GM19324 (cell line): ENCODE data around the gene DLX4.

Experiments
- ATAC-seq: cut with Tn5 transposase; IDR thresholded peaks from one replicate; pipeline ENCODE4 v1.9.1; 2021; ENCODE audit warnings: mild to moderate bottlenecking, moderate library complexity; ENCODE audit not compliant: unreplicated experiment, low FRiP score

DLX4 gene

DNA sequence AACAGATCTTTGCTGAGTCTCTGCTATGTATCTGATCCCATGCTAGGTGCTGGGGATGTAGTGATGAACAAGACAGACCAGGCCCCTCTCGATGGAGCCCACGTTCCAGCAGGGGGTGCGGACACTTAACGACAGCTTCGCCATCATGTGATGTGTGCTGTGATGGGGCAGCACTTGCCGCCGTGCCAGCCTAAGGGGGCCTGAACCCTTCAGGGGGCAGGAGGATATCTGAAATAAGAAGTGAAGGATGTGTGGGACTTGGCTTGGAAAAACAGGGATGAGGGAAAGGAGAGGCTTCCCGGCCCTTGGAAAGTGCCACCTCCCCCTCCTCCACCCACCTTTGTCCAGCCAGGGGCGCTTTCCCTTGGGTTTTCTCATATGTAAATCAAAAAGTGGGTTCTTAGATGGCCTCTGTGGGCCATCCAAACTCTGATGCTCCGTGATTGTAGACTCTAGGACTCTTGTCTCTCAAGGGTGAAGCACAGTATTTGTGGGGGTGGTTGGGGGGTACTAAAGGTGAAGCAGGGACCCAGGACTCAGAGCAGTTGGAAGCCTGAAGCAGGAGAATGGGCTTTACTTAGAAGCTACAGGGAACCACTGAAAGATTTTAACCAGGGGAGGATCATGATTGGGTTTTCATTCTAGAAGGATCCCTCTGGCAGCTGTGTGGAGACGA, 30.0 kb downstream of the DLX4 start:
- no peak for ATAC-seq

DNA sequence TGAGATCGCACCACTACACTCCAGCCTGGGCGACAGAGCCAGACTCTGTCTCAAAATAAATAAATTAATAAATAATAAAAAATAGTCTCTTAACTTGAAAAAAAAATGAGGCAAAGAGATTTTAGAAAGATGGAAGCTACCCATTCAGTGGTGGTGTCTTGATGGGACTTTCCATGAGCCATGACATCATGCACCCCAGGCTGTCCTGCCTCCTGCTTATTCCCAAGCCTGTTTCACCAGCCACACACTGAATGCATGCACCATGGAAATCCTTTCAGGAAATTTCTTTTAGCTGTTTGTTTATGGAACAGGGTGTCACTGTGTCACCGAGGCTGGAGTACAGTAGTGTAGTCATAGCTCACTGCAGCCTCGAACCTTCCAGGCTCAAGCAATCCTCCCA, 34.9 kb downstream of the DLX4 start:
- ATAC-seq, result no peak

- no peak for ATAC-seq
These were observed 40.3 kb downstream of the DLX4 start for GRCh38 chr17:50009282-50009681.

GRCh38 chr17:50013079-50013478, 44.1 kb downstream of the DLX4 start:
- ATAC-seq, result no peak

- no peak for ATAC-seq
These were observed 45.6 kb downstream of the DLX4 start for GRCh38 chr17:50014471-50015088.

GRCh38 chr17:50015146-50015545, 46.2 kb downstream of the DLX4 start:
- no peak for ATAC-seq

DNA sequence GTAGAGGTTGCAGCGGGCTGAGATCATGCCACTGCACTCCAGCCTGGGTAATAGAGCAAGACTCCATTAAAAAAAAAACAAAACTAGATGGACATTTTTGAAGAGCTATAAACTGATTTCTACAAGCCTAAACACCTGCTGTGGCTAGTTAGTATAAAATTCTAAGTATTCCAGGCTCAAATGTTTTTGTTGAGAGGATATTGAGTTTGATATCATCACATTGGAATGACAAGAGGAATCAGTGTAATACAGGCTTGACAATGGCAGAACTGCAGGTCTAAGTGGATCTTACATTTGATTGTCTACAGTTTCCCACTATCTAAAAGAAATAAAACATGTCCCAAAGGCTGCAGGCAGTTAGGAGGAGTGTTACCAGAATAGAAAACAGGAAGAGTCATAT, 49.9 kb downstream of the DLX4 start:
- no peak for ATAC-seq

GRCh38 chr17:50020841-50021599, 52.0 kb downstream of the DLX4 start:
- ATAC-seq, result no peak

- no peak for ATAC-seq
These were observed 52.8 kb downstream of the DLX4 start for GRCh38 chr17:50021681-50022370.

DNA sequence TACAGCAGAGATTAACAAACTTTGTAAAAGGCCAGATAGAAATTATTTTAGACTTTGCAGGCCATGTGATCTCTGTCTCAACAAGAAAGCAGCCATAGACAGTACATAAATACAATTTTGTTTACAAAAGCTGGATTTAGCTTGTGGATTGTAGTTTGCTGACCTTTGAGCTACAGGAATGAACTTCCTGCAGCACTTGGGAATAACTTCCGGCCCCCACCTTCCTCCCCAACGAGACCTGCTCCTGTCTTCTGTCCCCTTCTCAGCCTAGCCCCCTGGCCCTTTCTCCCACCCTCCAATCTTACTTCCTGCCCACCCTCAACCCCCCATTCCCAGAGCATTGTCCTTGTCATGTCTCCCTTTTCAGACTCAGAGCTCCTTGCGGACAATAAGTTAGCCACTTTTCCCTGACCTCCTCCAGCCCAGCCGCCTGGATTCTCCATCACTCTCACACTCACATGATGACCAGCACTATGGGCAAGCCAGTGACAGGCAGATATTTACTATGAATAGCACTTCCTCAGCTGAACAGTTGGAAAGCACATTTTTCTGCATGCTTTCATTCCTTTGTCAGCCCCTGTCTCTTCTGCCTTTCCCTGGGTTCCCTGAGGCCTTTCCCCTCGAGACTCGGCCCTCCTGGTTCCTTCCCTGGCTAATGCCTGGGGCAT, 53.6 kb downstream of the DLX4 start:
- ATAC-seq, result no peak

GRCh38 chr17:50023520-50023919, 54.5 kb downstream of the DLX4 start:
- no peak for ATAC-seq
